ENCODE data around the gene TMEM150B. TPM values are rescaled to one million over a fixed set of nuclear protein-coding genes. Genes with fewer than 3 reads are reported as not detected.

Gene TMEM150B
- total and polyA plus RNA-seq, 9 of the 15 experiments (the other 6 are each of a cell fraction or from before 2014, with no cell fraction given), result 0.47 to 1.3 (median 0.74) TPM; not detected in 2

DNA sequence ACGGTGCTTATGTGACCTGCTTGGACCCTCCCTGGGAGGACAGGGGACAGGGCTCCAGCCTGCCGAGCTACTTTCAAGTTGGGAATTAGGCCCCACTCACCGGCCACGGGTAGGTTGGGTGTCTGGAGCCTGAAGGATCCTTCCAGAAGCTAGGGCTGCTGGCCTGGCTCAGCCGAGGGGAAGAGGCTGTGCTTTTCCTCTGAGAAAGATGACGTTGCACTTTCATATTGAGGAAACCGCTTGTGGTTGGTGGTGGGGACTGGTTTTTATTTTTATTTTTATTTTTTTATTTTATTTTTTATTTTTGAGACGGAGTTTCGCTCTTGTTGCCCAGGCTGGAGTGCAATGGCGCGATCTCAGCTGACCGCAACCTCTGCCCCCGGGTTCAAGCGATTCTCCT is at the start of gene TMEM150B (continued):
- TF ChIP-seq, protein P1, sequence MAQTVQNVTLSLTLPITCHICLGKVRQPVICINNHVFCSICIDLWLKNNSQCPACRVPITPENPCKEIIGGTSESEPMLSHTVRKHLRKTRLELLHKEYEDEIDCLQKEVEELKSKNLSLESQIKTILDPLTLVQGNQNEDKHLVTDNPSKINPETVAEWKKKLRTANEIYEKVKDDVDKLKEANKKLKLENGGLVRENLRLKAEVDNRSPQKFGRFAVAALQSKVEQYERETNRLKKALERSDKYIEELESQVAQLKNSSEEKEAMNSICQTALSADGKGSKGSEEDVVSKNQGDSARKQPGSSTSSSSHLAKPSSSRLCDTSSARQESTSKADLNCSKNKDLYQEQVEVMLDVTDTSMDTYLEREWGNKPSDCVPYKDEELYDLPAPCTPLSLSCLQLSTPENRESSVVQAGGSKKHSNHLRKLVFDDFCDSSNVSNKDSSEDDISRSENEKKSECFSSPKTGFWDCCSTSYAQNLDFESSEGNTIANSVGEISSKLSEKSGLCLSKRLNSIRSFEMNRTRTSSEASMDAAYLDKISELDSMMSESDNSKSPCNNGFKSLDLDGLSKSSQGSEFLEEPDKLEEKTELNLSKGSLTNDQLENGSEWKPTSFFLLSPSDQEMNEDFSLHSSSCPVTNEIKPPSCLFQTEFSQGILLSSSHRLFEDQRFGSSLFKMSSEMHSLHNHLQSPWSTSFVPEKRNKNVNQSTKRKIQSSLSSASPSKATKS (CRISPR knock-in tag; IDR thresholded peaks at IDR 0.05), result no peak
- TF ChIP-seq CBX1 (IDR thresholded peaks at IDR 0.05; ENCODE audit: low read depth) (no peak), TEAD1 (CRISPR knock-in tag; IDR thresholded peaks at IDR 0.05) (no peak), HDAC3 (IDR thresholded peaks at IDR 0.05; ENCODE audit: borderline replicate concordance, partially characterized antibody) (no peak), MECOM (CRISPR knock-in tag; IDR thresholded peaks at IDR 0.05) (no peak), ZC3H4 (CRISPR knock-in tag; IDR thresholded peaks at IDR 0.05; ENCODE audit: borderline replicate concordance) (no peak), SNRNP70 (optimal IDR thresholded peaks at IDR 0.05; ENCODE audit: low read depth, low read length) (no peak), WHSC1 (IDR thresholded peaks at IDR 0.05; ENCODE audit: low read length) (no peak), EP400 (IDR thresholded peaks at IDR 0.05) (no peak; the same call in 1 of the 2 replicates), ZNF232 (CRISPR knock-in tag; IDR thresholded peaks at IDR 0.05) (no peak), XRCC5 (IDR thresholded peaks at IDR 0.05; ENCODE audit: low read depth, low read length) (no peak)
- TF ChIP-seq, protein P2, sequence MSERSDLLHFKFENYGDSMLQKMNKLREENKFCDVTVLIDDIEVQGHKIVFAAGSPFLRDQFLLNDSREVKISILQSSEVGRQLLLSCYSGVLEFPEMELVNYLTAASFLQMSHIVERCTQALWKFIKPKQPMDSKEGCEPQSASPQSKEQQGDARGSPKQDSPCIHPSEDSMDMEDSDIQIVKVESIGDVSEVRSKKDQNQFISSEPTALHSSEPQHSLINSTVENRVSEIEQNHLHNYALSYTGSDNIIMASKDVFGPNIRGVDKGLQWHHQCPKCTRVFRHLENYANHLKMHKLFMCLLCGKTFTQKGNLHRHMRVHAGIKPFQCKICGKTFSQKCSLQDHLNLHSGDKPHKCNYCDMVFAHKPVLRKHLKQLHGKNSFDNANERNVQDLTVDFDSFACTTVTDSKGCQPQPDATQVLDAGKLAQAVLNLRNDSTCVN (CRISPR knock-in tag; IDR thresholded peaks at IDR 0.05), result no peak
- TF ChIP-seq, protein P3, sequence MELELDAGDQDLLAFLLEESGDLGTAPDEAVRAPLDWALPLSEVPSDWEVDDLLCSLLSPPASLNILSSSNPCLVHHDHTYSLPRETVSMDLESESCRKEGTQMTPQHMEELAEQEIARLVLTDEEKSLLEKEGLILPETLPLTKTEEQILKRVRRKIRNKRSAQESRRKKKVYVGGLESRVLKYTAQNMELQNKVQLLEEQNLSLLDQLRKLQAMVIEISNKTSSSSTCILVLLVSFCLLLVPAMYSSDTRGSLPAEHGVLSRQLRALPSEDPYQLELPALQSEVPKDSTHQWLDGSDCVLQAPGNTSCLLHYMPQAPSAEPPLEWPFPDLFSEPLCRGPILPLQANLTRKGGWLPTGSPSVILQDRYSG (tag; conservative IDR thresholded peaks at IDR 0.05; ENCODE audit: low read depth), result no peak
- TF ChIP-seq, protein P4, sequence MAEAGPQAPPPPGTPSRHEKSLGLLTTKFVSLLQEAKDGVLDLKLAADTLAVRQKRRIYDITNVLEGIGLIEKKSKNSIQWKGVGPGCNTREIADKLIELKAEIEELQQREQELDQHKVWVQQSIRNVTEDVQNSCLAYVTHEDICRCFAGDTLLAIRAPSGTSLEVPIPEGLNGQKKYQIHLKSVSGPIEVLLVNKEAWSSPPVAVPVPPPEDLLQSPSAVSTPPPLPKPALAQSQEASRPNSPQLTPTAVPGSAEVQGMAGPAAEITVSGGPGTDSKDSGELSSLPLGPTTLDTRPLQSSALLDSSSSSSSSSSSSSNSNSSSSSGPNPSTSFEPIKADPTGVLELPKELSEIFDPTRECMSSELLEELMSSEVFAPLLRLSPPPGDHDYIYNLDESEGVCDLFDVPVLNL (CRISPR knock-in tag; IDR thresholded peaks at IDR 0.05; ENCODE audit: low read depth), result no peak
- TF ChIP-seq, protein P5, sequence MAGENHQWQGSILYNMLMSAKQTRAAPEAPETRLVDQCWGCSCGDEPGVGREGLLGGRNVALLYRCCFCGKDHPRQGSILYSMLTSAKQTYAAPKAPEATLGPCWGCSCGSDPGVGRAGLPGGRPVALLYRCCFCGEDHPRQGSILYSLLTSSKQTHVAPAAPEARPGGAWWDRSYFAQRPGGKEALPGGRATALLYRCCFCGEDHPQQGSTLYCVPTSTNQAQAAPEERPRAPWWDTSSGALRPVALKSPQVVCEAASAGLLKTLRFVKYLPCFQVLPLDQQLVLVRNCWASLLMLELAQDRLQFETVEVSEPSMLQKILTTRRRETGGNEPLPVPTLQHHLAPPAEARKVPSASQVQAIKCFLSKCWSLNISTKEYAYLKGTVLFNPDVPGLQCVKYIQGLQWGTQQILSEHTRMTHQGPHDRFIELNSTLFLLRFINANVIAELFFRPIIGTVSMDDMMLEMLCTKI (IDR thresholded peaks at IDR 0.05; ENCODE audit: partially characterized antibody), result no peak
- TF ChIP-seq, protein P6, sequence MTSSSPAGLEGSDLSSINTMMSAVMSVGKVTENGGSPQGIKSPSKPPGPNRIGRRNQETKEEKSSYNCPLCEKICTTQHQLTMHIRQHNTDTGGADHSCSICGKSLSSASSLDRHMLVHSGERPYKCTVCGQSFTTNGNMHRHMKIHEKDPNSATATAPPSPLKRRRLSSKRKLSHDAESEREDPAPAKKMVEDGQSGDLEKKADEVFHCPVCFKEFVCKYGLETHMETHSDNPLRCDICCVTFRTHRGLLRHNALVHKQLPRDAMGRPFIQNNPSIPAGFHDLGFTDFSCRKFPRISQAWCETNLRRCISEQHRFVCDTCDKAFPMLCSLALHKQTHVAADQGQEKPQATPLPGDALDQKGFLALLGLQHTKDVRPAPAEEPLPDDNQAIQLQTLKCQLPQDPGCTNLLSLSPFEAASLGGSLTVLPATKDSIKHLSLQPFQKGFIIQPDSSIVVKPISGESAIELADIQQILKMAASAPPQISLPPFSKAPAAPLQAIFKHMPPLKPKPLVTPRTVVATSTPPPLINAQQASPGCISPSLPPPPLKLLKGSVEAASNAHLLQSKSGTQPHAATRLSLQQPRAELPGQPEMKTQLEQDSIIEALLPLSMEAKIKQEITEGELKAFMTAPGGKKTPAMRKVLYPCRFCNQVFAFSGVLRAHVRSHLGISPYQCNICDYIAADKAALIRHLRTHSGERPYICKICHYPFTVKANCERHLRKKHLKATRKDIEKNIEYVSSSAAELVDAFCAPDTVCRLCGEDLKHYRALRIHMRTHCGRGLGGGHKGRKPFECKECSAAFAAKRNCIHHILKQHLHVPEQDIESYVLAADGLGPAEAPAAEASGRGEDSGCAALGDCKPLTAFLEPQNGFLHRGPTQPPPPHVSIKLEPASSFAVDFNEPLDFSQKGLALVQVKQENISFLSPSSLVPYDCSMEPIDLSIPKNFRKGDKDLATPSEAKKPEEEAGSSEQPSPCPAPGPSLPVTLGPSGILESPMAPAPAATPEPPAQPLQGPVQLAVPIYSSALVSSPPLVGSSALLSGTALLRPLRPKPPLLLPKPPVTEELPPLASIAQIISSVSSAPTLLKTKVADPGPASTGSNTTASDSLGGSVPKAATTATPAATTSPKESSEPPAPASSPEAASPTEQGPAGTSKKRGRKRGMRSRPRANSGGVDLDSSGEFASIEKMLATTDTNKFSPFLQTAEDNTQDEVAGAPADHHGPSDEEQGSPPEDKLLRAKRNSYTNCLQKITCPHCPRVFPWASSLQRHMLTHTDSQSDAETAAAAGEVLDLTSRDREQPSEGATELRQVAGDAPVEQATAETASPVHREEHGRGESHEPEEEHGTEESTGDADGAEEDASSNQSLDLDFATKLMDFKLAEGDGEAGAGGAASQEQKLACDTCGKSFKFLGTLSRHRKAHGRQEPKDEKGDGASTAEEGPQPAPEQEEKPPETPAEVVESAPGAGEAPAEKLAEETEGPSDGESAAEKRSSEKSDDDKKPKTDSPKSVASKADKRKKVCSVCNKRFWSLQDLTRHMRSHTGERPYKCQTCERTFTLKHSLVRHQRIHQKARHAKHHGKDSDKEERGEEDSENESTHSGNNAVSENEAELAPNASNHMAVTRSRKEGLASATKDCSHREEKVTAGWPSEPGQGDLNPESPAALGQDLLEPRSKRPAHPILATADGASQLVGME (CRISPR knock-in tag; IDR thresholded peaks at IDR 0.05), result no peak

Data from K562 (cell line).